ENCODE results near the gene NXPE3. TPM values are rescaled to one million over a fixed set of nuclear protein-coding genes. Genes with fewer than 3 reads are reported as not detected.

The NXPE3 gene
- total RNA-seq, 1 experiment from 2014 or later, result 5.3 TPM

DNA sequence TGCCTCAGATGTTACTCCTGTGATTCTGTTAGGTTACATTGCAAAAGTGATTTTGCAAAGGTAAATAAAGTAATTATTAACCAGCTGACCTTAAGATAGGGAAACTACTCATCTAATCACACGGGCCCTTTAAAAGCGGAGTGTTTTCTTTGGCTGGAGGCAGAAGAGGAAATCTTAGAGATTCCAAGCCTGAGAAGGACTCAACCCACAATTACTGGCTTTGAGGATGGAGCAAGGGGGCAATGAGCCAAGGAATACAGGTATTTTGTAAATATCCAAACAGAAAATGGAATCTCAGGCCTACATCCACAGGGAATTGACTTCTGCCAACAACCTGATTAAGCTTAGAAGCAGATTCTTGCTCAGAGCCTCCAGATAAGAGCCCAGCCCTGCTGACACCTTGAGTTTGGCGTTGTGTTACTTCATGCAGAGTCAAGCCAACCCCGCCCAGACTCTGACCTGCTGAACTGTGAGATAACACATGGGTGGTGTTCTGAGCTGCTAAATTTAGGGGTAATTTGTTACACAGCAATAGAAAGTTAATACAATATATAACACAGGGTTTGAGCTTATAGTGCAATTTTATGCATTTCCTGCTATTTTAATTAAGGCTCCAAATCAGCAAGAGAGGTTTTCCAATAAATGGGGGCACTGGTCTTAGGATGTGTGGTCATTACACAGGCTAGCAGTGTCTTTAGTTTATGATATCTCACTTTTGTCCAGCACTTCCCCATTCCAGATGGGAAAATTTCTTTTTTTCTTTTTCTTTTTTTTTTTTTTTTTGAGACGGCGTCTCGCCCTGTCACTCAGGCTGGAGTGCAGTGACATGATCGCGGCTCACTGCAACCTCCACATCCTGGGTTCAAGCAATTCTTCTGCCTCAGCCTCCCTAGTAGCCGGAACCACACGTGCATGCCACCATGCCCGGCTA lies 89.8 kb downstream of the NXPE3 start:
- Histone ChIP-seq H3K36me3 (ENCODE audit: control insufficient read depth, insufficient read depth, low read length) (no peaks in the 10 kb centered on the region), H3K4me1 (peaks cover 26% of the 10 kb centered on the region), H3K9me3 (no peaks in the 10 kb centered on the region), H3K27me3 (replicated peaks; ENCODE audit: control insufficient read depth, insufficient read depth, low read length) (no peaks in the 10 kb centered on the region), H3K4me3 (ENCODE audit: low read depth, low read length) (no peak overlapping the region)
- no peak overlapping the region for H3K27ac Mint-ChIP-seq (ENCODE audit: unreplicated experiment)
- no peaks in the 10 kb centered on the region for H3K36me3 Mint-ChIP-seq (ENCODE audit: insufficient read depth, unreplicated experiment)
- H3K4me3 Mint-ChIP-seq (ENCODE audit: unreplicated experiment), result no peak overlapping the region
- DNase-seq, result peak; percentile 20 to 57
- no TSS peak for BruUV-seq (replicated peaks)
- peaks cover 10% of the 10 kb centered on the region for H3K4me1 Mint-ChIP-seq (ENCODE audit: low read depth, unreplicated experiment)
- no peaks in the 10 kb centered on the region for H3K27me3 Mint-ChIP-seq (ENCODE audit: insufficient read depth, unreplicated experiment)
- intact Hi-C loops (cut with micrococcal nuclease; ENCODE audit: unreplicated experiment), result no loop called here
- ChIA-PET CTCF (interaction anchor here (0.6 kb wide), 1 partner anchor 357 kb away, joined by 3 read pairs; no protein-coding TSS in a partner anchor), POLR2A (no interaction called here)
- TF ChIP-seq, protein P1, sequence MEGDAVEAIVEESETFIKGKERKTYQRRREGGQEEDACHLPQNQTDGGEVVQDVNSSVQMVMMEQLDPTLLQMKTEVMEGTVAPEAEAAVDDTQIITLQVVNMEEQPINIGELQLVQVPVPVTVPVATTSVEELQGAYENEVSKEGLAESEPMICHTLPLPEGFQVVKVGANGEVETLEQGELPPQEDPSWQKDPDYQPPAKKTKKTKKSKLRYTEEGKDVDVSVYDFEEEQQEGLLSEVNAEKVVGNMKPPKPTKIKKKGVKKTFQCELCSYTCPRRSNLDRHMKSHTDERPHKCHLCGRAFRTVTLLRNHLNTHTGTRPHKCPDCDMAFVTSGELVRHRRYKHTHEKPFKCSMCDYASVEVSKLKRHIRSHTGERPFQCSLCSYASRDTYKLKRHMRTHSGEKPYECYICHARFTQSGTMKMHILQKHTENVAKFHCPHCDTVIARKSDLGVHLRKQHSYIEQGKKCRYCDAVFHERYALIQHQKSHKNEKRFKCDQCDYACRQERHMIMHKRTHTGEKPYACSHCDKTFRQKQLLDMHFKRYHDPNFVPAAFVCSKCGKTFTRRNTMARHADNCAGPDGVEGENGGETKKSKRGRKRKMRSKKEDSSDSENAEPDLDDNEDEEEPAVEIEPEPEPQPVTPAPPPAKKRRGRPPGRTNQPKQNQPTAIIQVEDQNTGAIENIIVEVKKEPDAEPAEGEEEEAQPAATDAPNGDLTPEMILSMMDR (IDR thresholded peaks at IDR 0.05; ENCODE audit: insufficient read depth in 1 of 2, low read depth in 1 of 2, low read length in 1 of 2, severe bottlenecking in 1 of 2, unreplicated experiment in 1 of 2), result no peak
- H3K9me3 Mint-ChIP-seq (ENCODE audit: unreplicated experiment), result no peaks in the 10 kb centered on the region

DNA sequence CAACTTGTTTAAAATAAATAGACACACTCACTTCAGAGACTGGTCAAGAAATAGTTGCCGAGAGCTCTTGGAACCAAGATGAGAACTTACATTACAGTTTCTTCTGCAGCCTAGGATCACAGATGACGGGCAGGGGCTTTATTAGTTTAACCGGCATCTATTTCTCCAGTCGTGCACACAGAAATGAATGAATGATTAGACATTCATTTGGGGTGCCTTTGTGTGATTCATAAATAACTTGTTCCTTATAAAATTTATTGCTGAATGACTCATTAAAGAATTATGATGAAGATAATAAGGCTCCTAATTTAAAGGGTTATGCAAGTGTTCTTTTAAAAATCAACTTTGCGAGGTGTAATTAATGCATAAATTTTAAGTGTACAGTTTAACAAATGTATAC lies 91.1 kb downstream of the NXPE3 start:
- Histone ChIP-seq H3K27me3 (replicated peaks; ENCODE audit: control insufficient read depth, insufficient read depth, low read length) (no peaks in the 10 kb centered on the region), H3K9me3 (no peaks in the 10 kb centered on the region), H3K4me1 (peaks cover 26% of the 10 kb centered on the region), H3K36me3 (ENCODE audit: control insufficient read depth, insufficient read depth, low read length) (no peaks in the 10 kb centered on the region), H3K4me3 (ENCODE audit: low read depth, low read length) (no peak overlapping the region)
- DNase-seq, result no peak
- TF ChIP-seq, protein P1 (IDR thresholded peaks at IDR 0.05; ENCODE audit: insufficient read depth in 1 of 2, low read depth in 1 of 2, low read length in 1 of 2, severe bottlenecking in 1 of 2, unreplicated experiment in 1 of 2), result no peak
- intact Hi-C loops (cut with micrococcal nuclease; ENCODE audit: unreplicated experiment), result no loop called here
- peaks cover 10% of the 10 kb centered on the region for H3K4me1 Mint-ChIP-seq (ENCODE audit: low read depth, unreplicated experiment)
- POLR2A ChIA-PET, result no interaction called here
- H3K9me3 Mint-ChIP-seq (ENCODE audit: unreplicated experiment), result no peaks in the 10 kb centered on the region
- H3K27ac Mint-ChIP-seq (ENCODE audit: unreplicated experiment), result no peak overlapping the region
- CTCF ChIA-PET, result no interaction called here
- no peaks in the 10 kb centered on the region for H3K36me3 Mint-ChIP-seq (ENCODE audit: insufficient read depth, unreplicated experiment)
- no peak overlapping the region for H3K4me3 Mint-ChIP-seq (ENCODE audit: unreplicated experiment)
- BruUV-seq (replicated peaks), result no TSS peak
- no peaks in the 10 kb centered on the region for H3K27me3 Mint-ChIP-seq (ENCODE audit: insufficient read depth, unreplicated experiment)

DNA sequence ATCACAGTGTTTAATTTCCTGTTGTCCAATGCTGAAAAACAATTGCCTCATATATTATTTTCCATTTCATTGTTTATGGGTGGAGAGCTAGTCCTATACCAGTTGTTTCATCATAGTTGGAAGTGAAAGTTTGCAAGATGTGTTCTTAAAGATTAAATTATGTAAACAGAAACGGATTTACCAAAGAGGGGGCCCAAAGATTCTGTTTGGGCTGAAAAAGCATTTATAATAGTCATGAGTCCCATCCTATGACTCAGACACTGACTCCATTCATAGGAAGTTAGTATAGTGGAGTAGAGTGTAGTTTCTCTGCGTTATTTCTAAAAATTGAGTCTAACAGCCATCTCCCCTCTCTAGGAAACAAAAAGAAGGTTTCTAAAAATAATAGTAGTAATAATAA lies 94.6 kb downstream of the NXPE3 start:
- POLR2A ChIA-PET, result no interaction called here
- H3K27ac Mint-ChIP-seq (ENCODE audit: unreplicated experiment), result no peak overlapping the region
- Histone ChIP-seq H3K4me3 (ENCODE audit: low read depth, low read length) (no peak overlapping the region), H3K4me1 (peaks cover 11% of the 10 kb centered on the region), H3K36me3 (ENCODE audit: control insufficient read depth, insufficient read depth, low read length) (no peaks in the 10 kb centered on the region), H3K27me3 (replicated peaks; ENCODE audit: control insufficient read depth, insufficient read depth, low read length) (no peaks in the 10 kb centered on the region), H3K9me3 (no peaks in the 10 kb centered on the region)
- no peaks in the 10 kb centered on the region for H3K36me3 Mint-ChIP-seq (ENCODE audit: insufficient read depth, unreplicated experiment)
- CTCF ChIA-PET, result no interaction called here
- no TSS peak for BruUV-seq (replicated peaks)
- intact Hi-C loops (cut with micrococcal nuclease; ENCODE audit: unreplicated experiment), result no loop called here
- TF ChIP-seq, protein P1 (IDR thresholded peaks at IDR 0.05; ENCODE audit: insufficient read depth in 1 of 2, low read depth in 1 of 2, low read length in 1 of 2, severe bottlenecking in 1 of 2, unreplicated experiment in 1 of 2), result no peak
- DNase-seq, result no peak
- H3K9me3 Mint-ChIP-seq (ENCODE audit: unreplicated experiment), result no peaks in the 10 kb centered on the region
- no peak overlapping the region for H3K4me3 Mint-ChIP-seq (ENCODE audit: unreplicated experiment)
- peaks cover 4% of the 10 kb centered on the region for H3K4me1 Mint-ChIP-seq (ENCODE audit: low read depth, unreplicated experiment)
- no peaks in the 10 kb centered on the region for H3K27me3 Mint-ChIP-seq (ENCODE audit: insufficient read depth, unreplicated experiment)
